OCI-LY3 (cell line): ENCODE results near the gene PPP3CA.
A peak's percentile ranks its signal among the peaks of the same experiment; 100 is the strongest.

Source experiments
- H2AFZ ChIP-seq: fragments of 200-600, 300-600 bp; shearing (Covaris generic); 2 replicates; pipeline ENCODE4 v1.6.0; 2014; ENCODE audit warnings: antibody characterized with exemption, low read depth, low read length
- H3K27ac ChIP-seq: fragments of 200-600, 300-600 bp; sonication (generic); 2 replicates; pipeline ENCODE4 v1.5.1; 2014; ENCODE audit warnings: mild to moderate bottlenecking, low read length, moderate library complexity, mixed read lengths
- H3K27me3 ChIP-seq: fragments of 200-600, 300-600 bp; sonication (generic); 2 replicates; pipeline ENCODE4 v1.6.1; 2014; ENCODE audit warnings: low read depth, low read length, mixed read lengths
- H3K36me3 ChIP-seq: fragments of 200-600, 300-600 bp; sonication (generic); replicated peaks from 2 replicates; pipeline ENCODE3; 2014; ENCODE audit warnings: low read depth, low read length, mixed read lengths
- H3K4me1 ChIP-seq: fragments of 300-600, 200-600 bp; sonication (generic); 2 replicates; pipeline ENCODE4 v1.6.1; 2014; ENCODE audit warnings: low read length, mixed read lengths
- H3K4me2 ChIP-seq: fragments of 200-600, 300-600 bp; sonication (generic); 2 replicates; pipeline ENCODE4 v1.6.1; 2014; ENCODE audit warnings: low read length, mixed read lengths
- H3K4me3 ChIP-seq: fragments of 300-600, 200-600 bp; sonication (generic); 2 replicates; pipeline ENCODE4 v1.5.1; 2014; ENCODE audit warnings: antibody characterized with exemption, mild to moderate bottlenecking, low read length, moderate library complexity
- H3K79me2 ChIP-seq: fragments of 300-600, 200-600 bp; shearing (Covaris generic); 2 replicates; pipeline ENCODE4 v1.6.1; 2014; ENCODE audit warnings: mild to moderate bottlenecking, low read length, mixed read lengths
- H3K9ac ChIP-seq: fragments of 300-600, 200-600 bp; shearing (Covaris generic); 2 replicates; pipeline ENCODE4 v1.6.0; 2014; ENCODE audit warnings: mild to moderate bottlenecking, low read length, moderate library complexity
- H3K9me3 ChIP-seq: fragments of 200-600, 300-600 bp; shearing (Covaris generic); 2 replicates; pipeline ENCODE4 v1.6.1; 2014; ENCODE audit warnings: low read length, mixed read lengths; ENCODE audit not compliant: insufficient read depth
- H4K20me1 ChIP-seq: fragments of 200-600, 300-600 bp; sonication (generic); 2 replicates; pipeline ENCODE4 v1.6.1; 2016; ENCODE audit warnings: low read length, mixed read lengths; ENCODE audit not compliant: insufficient read depth
- CTCF ChIP-seq: fragments of 200-600, 300-600 bp; sonication (generic); IDR thresholded peaks from 2 replicates; pipeline ENCODE4 v1.5.1; 2014; ENCODE audit warnings: antibody characterized with exemption, low read length, low read depth
- EZH2phosphoT487 ChIP-seq: fragments of 200-600 bp; shearing (Covaris generic); IDR thresholded peaks from 2 replicates; pipeline ENCODE4 v1.6.1; 2018; ENCODE audit warnings: antibody characterized with exemption, mixed run types, low read depth

PPP3CA gene

GRCh38 chr4:101256222-101256621 is 91.1 kb downstream of the PPP3CA start:
- Histone ChIP-seq H3K27me3 (no peaks in the 10 kb centered on the region), H3K27ac (no peak overlapping the region), H3K4me3 (no peak overlapping the region), H3K79me2 (peaks cover 73% of the 10 kb centered on the region), H3K36me3 (no peaks in the 10 kb centered on the region), H3K4me1 (peaks cover 60% of the 10 kb centered on the region), H3K9me3 (no peaks in the 10 kb centered on the region), H3K4me2 (no peak overlapping the region), H3K9ac (no peak overlapping the region), H4K20me1 (no peaks in the 10 kb centered on the region), H2AFZ (no peak overlapping the region)
- TF ChIP-seq CTCF (no peak), EZH2phosphoT487 (no peak)

DNA sequence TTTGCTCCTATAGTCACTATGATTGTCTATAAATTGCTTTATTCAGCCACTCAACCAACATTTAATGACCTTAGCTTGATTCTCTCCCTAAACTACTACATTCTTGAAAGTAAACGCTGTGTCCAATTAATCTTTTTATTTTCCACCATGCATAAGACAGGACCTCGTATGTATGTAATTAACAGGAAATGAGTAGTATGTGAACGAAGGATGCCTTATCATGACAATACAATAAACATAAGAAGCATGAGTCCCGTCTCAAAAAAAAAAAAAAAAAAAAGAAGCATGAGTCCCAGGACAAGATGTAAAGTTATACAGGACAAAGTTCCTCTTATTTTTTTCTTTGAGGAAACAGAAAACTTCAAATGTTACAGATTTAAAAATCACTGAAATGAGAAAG is 92.5 kb downstream of the PPP3CA start:
- no peak overlapping the region for H2AFZ ChIP-seq
- H3K4me1 ChIP-seq: peaks cover 55% of the 10 kb centered on the region
- H3K79me2 ChIP-seq: peaks cover 63% of the 10 kb centered on the region
- no peaks in the 10 kb centered on the region for H4K20me1 ChIP-seq
- peak overlapping the region; percentile 40 for H3K9ac ChIP-seq
- no peaks in the 10 kb centered on the region for H3K27me3 ChIP-seq
- TF ChIP-seq CTCF: no peak
- no peak for TF ChIP-seq EZH2phosphoT487
- H3K9me3 ChIP-seq: no peaks in the 10 kb centered on the region
- peak overlapping the region; percentile 71 for H3K4me2 ChIP-seq
- no peaks in the 10 kb centered on the region for H3K36me3 ChIP-seq
- peak overlapping the region; percentile 67 for H3K4me3 ChIP-seq
- H3K27ac ChIP-seq: no peak overlapping the region; the same call in 1 of the 2 replicates

GRCh38 chr4:101253121-101253520 is 94.2 kb downstream of the PPP3CA start:
- H3K79me2 ChIP-seq: peaks cover 53% of the 10 kb centered on the region
- H3K4me2 ChIP-seq: no peak overlapping the region

GRCh38 chr4:101252721-101253120 is 94.6 kb downstream of the PPP3CA start:
- H3K79me2 ChIP-seq: peaks cover 49% of the 10 kb centered on the region
- H3K36me3 ChIP-seq: no peaks in the 10 kb centered on the region
- peaks cover 34% of the 10 kb centered on the region for H3K4me1 ChIP-seq
- TF ChIP-seq CTCF (no peak), EZH2phosphoT487 (no peak)
- H2AFZ ChIP-seq: no peak overlapping the region
- H3K27ac ChIP-seq: no peak overlapping the region
- H3K9ac ChIP-seq: no peak overlapping the region
- H3K27me3 ChIP-seq: no peaks in the 10 kb centered on the region
- H4K20me1 ChIP-seq: no peaks in the 10 kb centered on the region
- no peak overlapping the region for H3K4me3 ChIP-seq
- no peak overlapping the region for H3K4me2 ChIP-seq
- H3K9me3 ChIP-seq: no peaks in the 10 kb centered on the region

More at GRCh38 chr4:101253121-101253520, 94.2 kb downstream of the PPP3CA start:
- no peaks in the 10 kb centered on the region for H3K36me3 ChIP-seq
- no peaks in the 10 kb centered on the region for H4K20me1 ChIP-seq
- no peak overlapping the region for H3K9ac ChIP-seq
- no peak overlapping the region for H2AFZ ChIP-seq
- no peaks in the 10 kb centered on the region for H3K9me3 ChIP-seq
- H3K4me1 ChIP-seq: peaks cover 38% of the 10 kb centered on the region
- no peak overlapping the region for H3K4me3 ChIP-seq
- no peak overlapping the region for H3K27ac ChIP-seq
- H3K27me3 ChIP-seq: no peaks in the 10 kb centered on the region
- no peak for TF ChIP-seq EZH2phosphoT487
- TF ChIP-seq CTCF: no peak
